Lower lobe of right lung (tissue), 2 donors: Measurements from ENCODE around the gene PYDC1. TPM values are rescaled to one million over a fixed set of nuclear protein-coding genes. Genes with fewer than 3 reads are reported as not detected.

Experiments used
- ATAC-seq, 2 donors: fragments of 200-7000 bp; cut with Tn5 transposase; one replicate each; pipeline ENCODE4 v1.9.1; 2020 to 2022; ENCODE audit warnings: mild to moderate bottlenecking in 2 of 2, moderate library complexity in 2 of 2
- DNase-seq: peaks from one replicate; pipeline ENCODE4 v3.0.0-alpha.2; 2020
- H3K27ac ChIP-seq: fragments of 200-600 bp; one replicate; pipeline ENCODE4 v1.8.0; 2022
- H3K27me3 ChIP-seq: fragments of 200-600 bp; one replicate; pipeline ENCODE4 v1.8.0; 2022; ENCODE audit warnings: low read depth
- H3K36me3 ChIP-seq: fragments of 200-600 bp; one replicate; pipeline ENCODE4 v1.8.0; 2022; ENCODE audit warnings: mild to moderate bottlenecking
- H3K4me1 ChIP-seq: fragments of 200-600 bp; one replicate; pipeline ENCODE4 v1.8.0; 2022
- H3K4me3 ChIP-seq: fragments of 200-600 bp; one replicate; pipeline ENCODE4 v1.8.0; 2022; ENCODE audit warnings: mild to moderate bottlenecking
- H3K9me3 ChIP-seq: fragments of 200-600 bp; one replicate; pipeline ENCODE4 v1.8.0; 2022
- intact Hi-C: fragments of 100-400 bp; cut with DNase I; formaldehyde crosslinking; loops from one replicate; pipeline ENCODE4 v1.11.0; 2022
- total RNA-seq: library from RNA; stranded (reverse); fragmentation: NEBNext Ultra II Directional; extraction: Animal tissue kit (Norgen Biotek cat#: 25700); gene quantifications from one replicate; pipeline ENCODE4 v1.2.1, GENCODE V29; 2021
- TF ChIP-seq, protein P1 (sequence below): fragments of 200-600 bp; IDR thresholded peaks from one replicate; pipeline ENCODE4 v1.8.0; 2022; ENCODE audit warnings: antibody characterized with exemption, mild to moderate bottlenecking
- donor health status: DM: no; HTN: yes; CAD: no; lungs with severe emphysema.

PYDC1 gene
- total RNA-seq, 1 donor from 2014 or later: not detected

- H3K27me3 ChIP-seq: peaks cover 27% of the 10 kb centered on the region
- peaks cover 6% of the 10 kb centered on the region for H3K4me1 ChIP-seq
- H3K36me3 ChIP-seq: no peaks in the 10 kb centered on the region
- intact Hi-C loops: no loop called here
- no peak overlapping the region for H3K27ac ChIP-seq
- ATAC-seq (no peak), DNase-seq (no peak)
- H3K4me3 ChIP-seq: no peak overlapping the region
- TF ChIP-seq, protein P1, sequence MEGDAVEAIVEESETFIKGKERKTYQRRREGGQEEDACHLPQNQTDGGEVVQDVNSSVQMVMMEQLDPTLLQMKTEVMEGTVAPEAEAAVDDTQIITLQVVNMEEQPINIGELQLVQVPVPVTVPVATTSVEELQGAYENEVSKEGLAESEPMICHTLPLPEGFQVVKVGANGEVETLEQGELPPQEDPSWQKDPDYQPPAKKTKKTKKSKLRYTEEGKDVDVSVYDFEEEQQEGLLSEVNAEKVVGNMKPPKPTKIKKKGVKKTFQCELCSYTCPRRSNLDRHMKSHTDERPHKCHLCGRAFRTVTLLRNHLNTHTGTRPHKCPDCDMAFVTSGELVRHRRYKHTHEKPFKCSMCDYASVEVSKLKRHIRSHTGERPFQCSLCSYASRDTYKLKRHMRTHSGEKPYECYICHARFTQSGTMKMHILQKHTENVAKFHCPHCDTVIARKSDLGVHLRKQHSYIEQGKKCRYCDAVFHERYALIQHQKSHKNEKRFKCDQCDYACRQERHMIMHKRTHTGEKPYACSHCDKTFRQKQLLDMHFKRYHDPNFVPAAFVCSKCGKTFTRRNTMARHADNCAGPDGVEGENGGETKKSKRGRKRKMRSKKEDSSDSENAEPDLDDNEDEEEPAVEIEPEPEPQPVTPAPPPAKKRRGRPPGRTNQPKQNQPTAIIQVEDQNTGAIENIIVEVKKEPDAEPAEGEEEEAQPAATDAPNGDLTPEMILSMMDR: no peak
- H3K9me3 ChIP-seq: no peaks in the 10 kb centered on the region
These were observed 4.6 kb upstream of the PYDC1 start for GRCh38 chr16:31221357-31222160.

DNA sequence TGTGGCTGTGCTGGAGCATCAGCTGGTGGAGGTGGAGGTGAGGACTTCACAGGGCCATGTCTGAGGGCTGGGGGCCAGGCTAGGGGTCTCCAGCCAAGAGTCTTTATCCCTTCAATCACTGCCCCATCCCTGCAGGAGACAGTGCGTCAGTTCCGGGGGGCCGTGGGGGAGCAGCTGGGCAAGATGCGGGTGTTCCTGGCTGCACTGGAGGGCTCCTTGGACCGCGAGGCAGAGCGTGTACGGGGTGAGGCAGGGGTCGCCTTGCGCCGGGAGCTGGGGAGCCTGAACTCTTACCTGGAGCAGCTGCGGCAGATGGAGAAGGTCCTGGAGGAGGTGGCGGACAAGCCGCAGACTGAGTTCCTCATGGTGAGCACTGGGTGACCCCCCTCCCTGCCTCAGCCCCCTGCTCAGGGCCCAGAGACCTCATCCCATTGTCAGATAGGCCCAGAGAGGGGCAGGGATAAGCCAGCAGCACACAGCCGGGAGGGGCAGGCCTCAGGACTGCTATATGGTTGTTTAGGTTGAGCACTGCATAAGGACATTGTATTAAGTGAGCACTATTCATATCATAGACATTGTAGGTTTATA lies 2.3 kb upstream of the PYDC1 start:
- intact Hi-C loops: no loop called here
- Histone ChIP-seq H3K27me3 (peaks cover 47% of the 10 kb centered on the region), H3K4me1 (peaks cover 28% of the 10 kb centered on the region)

GRCh38 chr16:31217136-31217530 lies 198 bp upstream of the PYDC1 start:
- Histone ChIP-seq H3K27me3 (peaks cover 53% of the 10 kb centered on the region), H3K4me3 (peak overlapping the region; percentile 64), H3K36me3 (no peaks in the 10 kb centered on the region), H3K27ac (no peak overlapping the region), H3K9me3 (no peaks in the 10 kb centered on the region), H3K4me1 (peaks cover 28% of the 10 kb centered on the region)
- TF ChIP-seq, protein P1: no peak
- ATAC-seq (no peak), DNase-seq (no peak)
- intact Hi-C loops: no loop called here

More for the DNA sequence above, 2.3 kb upstream of the PYDC1 start:
- H3K27ac ChIP-seq: no peak overlapping the region
- ATAC-seq (no peak), DNase-seq (no peak)
- no peak overlapping the region for H3K4me3 ChIP-seq
- no peaks in the 10 kb centered on the region for H3K36me3 ChIP-seq
- H3K9me3 ChIP-seq: no peaks in the 10 kb centered on the region
- TF ChIP-seq, protein P1: no peak

- peak; percentile 79 for DNase-seq
- Histone ChIP-seq H3K27me3 (peaks cover 49% of the 10 kb centered on the region), H3K4me1 (peaks cover 28% of the 10 kb centered on the region), H3K9me3 (no peaks in the 10 kb centered on the region), H3K4me3 (peak overlapping the region; percentile 64), H3K36me3 (no peaks in the 10 kb centered on the region), H3K27ac (no peak overlapping the region)
- ATAC-seq: peak; percentile 90 to 93
- intact Hi-C loops: no loop called here
- TF ChIP-seq, protein P1: no peak
These were observed 1.4 kb downstream of the PYDC1 start for GRCh38 chr16:31215287-31216162.

GRCh38 chr16:31214708-31215286 lies 2.1 kb downstream of the PYDC1 start:
- Histone ChIP-seq H3K4me3 (peak overlapping the region; percentile 64), H3K27ac (no peak overlapping the region), H3K9me3 (no peaks in the 10 kb centered on the region), H3K36me3 (no peaks in the 10 kb centered on the region), H3K4me1 (peaks cover 28% of the 10 kb centered on the region), H3K27me3 (peaks cover 48% of the 10 kb centered on the region)
- ATAC-seq (peak; percentile 36 to 47), DNase-seq (peak; percentile 53)
- intact Hi-C loops: no loop called here
- TF ChIP-seq, protein P1: no peak
